Caco-2 (cell line): Measurements from ENCODE around the gene DLG2. TPM values are rescaled to one million over a fixed set of nuclear protein-coding genes. Genes with fewer than 3 reads are reported as not detected.

ENCODE experiments used
- BruUV-seq: library from RNA; stranded (reverse); fragments of 400-500 nt; replicated peaks from 2 replicates; lab custom pipeline; 2021; lab: Mats Ljungman, UMichigan
- CTCF ChIA-PET: fragments of 300-600 bp; sonication (Branson Sonifier 250); formaldehyde crosslinking; loops from one replicate; lab custom pipeline; 2022; ENCODE audit warnings: antibody characterized with exemption; lab: Charles Lee
- POLR2A ChIA-PET: fragments of 300-600 bp; sonication (Branson Sonifier 250); formaldehyde crosslinking; loops from one replicate; lab custom pipeline; 2022; ENCODE audit warnings: antibody characterized with exemption; lab: Charles Lee
- DNase-seq, 2 experiments: peaks; one replicate each; pipeline versions ENCODE4 v3.0.0 to v3.0.0-alpha.2; 2020 to 2022
- H3K27me3 ChIP-seq: replicated peaks from 2 replicates; pipeline ENCODE4 v1.6.0; 2011; ENCODE audit warnings: low read length; ENCODE audit not compliant: control insufficient read depth, insufficient read depth
- H3K36me3 ChIP-seq: 2 replicates; pipeline ENCODE4 v1.5.1; 2011; ENCODE audit warnings: low read length; ENCODE audit not compliant: control insufficient read depth, insufficient read depth
- H3K4me1 ChIP-seq: fragments of 250-450 bp; sonication (Bioruptor Pico); 2 replicates; pipeline ENCODE4 v1.5.1; 2020; ENCODE audit warnings: mild to moderate bottlenecking
- H3K4me3 ChIP-seq: 2 replicates; pipeline ENCODE4 v1.5.1; 2011; ENCODE audit warnings: low read depth, mild to moderate bottlenecking, control low read depth, low read length
- H3K9me3 ChIP-seq: fragments of 250-450 bp; sonication (Bioruptor Pico); 2 replicates; pipeline ENCODE4 v1.5.1; 2020; ENCODE audit warnings: mild to moderate bottlenecking, moderate library complexity
- H3K27ac Mint-ChIP-seq: one replicate; pipeline ENCODE4 v1.8.0; 2022; ENCODE audit warnings: mixed read lengths; ENCODE audit not compliant: unreplicated experiment
- H3K27me3 Mint-ChIP-seq: one replicate; pipeline ENCODE4 v1.8.0; 2022; ENCODE audit warnings: mixed read lengths; ENCODE audit not compliant: insufficient read depth, unreplicated experiment
- H3K36me3 Mint-ChIP-seq: one replicate; pipeline ENCODE4 v1.8.0; 2022; ENCODE audit warnings: mild to moderate bottlenecking, mixed read lengths; ENCODE audit not compliant: insufficient read depth, unreplicated experiment
- H3K4me1 Mint-ChIP-seq: one replicate; pipeline ENCODE4 v1.8.0; 2022; ENCODE audit warnings: low read depth, mixed read lengths; ENCODE audit not compliant: unreplicated experiment
- H3K4me3 Mint-ChIP-seq: one replicate; pipeline ENCODE4 v1.8.0; 2022; ENCODE audit warnings: mild to moderate bottlenecking, moderate library complexity, mixed read lengths; ENCODE audit not compliant: unreplicated experiment
- H3K9me3 Mint-ChIP-seq: one replicate; pipeline ENCODE4 v1.8.0; 2022; ENCODE audit warnings: mixed read lengths; ENCODE audit not compliant: unreplicated experiment
- CTCF ChIP-seq, 2 experiments: fragments of 200-600 bp in 1 of 2; IDR thresholded peaks; 1 replicate in 1 of 2; 2 replicates in 1 of 2; pipeline versions ENCODE4 v1.5.1 to v1.8.0; 2011 to 2022; ENCODE audit warnings: antibody characterized with exemption in 1 of 2, control low read depth in 1 of 2, inconsistent platforms in 1 of 2, low read depth in 1 of 2, low read length in 1 of 2, mild to moderate bottlenecking in 1 of 2, moderate library complexity in 1 of 2; ENCODE audit not compliant: insufficient read depth in 1 of 2, severe bottlenecking in 1 of 2, unreplicated experiment in 1 of 2
- intact Hi-C: fragments of 100-400 bp; cut with micrococcal nuclease; formaldehyde crosslinking; loops from one replicate; pipeline ENCODE4 v1.10.0; 2022; ENCODE audit not compliant: unreplicated experiment
- total RNA-seq: library from RNA; stranded (reverse); gene quantifications from 2 replicates; pipeline ENCODE4 v1.2.3, GENCODE V29; 2022

DLG2 gene
- total RNA-seq, 1 experiment from 2014 or later: 21.6 TPM

DNA sequence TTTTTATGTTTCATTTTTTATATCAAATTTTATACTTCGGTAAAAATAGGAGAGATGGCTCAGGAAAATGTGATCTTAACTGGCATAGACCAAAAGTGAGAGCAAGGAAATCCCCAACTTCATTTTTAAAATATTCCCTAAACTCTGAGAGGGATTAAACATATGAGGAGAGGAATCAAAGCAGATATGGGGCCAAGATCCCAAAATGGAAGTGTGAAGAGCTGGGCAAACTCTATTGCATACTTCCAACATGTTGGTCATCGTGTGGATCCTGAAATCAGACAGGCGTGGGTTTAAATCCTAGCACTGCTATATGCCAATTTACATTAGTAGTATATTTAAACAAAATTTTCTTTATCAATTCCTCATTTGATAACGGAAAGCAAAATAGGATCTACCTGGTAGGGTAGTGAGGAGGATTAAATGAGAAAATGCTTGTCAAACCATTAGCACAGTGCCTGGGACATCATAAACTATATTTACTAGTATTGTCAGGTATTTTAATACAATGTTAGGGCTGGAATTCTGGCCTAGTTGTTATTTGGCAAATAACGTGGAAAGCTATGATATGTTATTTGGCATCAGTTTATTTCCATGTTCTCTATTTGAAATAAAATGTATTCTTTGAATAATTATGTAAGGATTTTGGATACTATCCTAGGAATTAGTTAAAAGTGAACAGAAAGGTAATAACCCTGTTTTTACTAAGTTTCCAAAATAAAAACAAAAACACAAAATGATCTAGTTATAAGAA lies 1948.1 kb downstream of the DLG2 start:
- H3K4me1 ChIP-seq: peaks cover 40% of the 10 kb centered on the region
- H3K9me3 ChIP-seq: no peaks in the 10 kb centered on the region
- H3K4me1 Mint-ChIP-seq: peaks cover 14% of the 10 kb centered on the region
- no peaks in the 10 kb centered on the region for H3K36me3 ChIP-seq
- H3K27ac Mint-ChIP-seq: no peak overlapping the region
- intact Hi-C loops: no loop called here
- H3K4me3 Mint-ChIP-seq: no peak overlapping the region
- no peaks in the 10 kb centered on the region for H3K27me3 Mint-ChIP-seq
- CTCF ChIA-PET: no interaction called here
- no peaks in the 10 kb centered on the region for H3K36me3 Mint-ChIP-seq
- no TSS peak for BruUV-seq
- TF ChIP-seq CTCF (IDR thresholded peaks at IDR 0.05; ENCODE audit: insufficient read depth in 1 of 2, low read depth in 1 of 2, low read length in 1 of 2, severe bottlenecking in 1 of 2, unreplicated experiment in 1 of 2): no peak
- DNase-seq: no peak
- POLR2A ChIA-PET: no interaction called here
- no peaks in the 10 kb centered on the region for H3K27me3 ChIP-seq
- H3K9me3 Mint-ChIP-seq: no peaks in the 10 kb centered on the region
- H3K4me3 ChIP-seq: no peak overlapping the region

GRCh38 chr11:83677730-83678129 lies 1949.4 kb downstream of the DLG2 start:
- no peaks in the 10 kb centered on the region for H3K27me3 Mint-ChIP-seq
- Histone ChIP-seq H3K36me3 (no peaks in the 10 kb centered on the region), H3K4me3 (no peak overlapping the region), H3K27me3 (no peaks in the 10 kb centered on the region), H3K9me3 (no peaks in the 10 kb centered on the region), H3K4me1 (peaks cover 28% of the 10 kb centered on the region)
- no peak for DNase-seq
- no peak overlapping the region for H3K27ac Mint-ChIP-seq
- H3K9me3 Mint-ChIP-seq: no peaks in the 10 kb centered on the region
- POLR2A ChIA-PET: no interaction called here
- H3K4me3 Mint-ChIP-seq: no peak overlapping the region
- no peaks in the 10 kb centered on the region for H3K36me3 Mint-ChIP-seq
- peaks cover 9% of the 10 kb centered on the region for H3K4me1 Mint-ChIP-seq
- TF ChIP-seq CTCF (IDR thresholded peaks at IDR 0.05; ENCODE audit: insufficient read depth in 1 of 2, low read depth in 1 of 2, low read length in 1 of 2, severe bottlenecking in 1 of 2, unreplicated experiment in 1 of 2): no peak
- CTCF ChIA-PET: no interaction called here
- intact Hi-C loops: no loop called here
- no TSS peak for BruUV-seq

DNA sequence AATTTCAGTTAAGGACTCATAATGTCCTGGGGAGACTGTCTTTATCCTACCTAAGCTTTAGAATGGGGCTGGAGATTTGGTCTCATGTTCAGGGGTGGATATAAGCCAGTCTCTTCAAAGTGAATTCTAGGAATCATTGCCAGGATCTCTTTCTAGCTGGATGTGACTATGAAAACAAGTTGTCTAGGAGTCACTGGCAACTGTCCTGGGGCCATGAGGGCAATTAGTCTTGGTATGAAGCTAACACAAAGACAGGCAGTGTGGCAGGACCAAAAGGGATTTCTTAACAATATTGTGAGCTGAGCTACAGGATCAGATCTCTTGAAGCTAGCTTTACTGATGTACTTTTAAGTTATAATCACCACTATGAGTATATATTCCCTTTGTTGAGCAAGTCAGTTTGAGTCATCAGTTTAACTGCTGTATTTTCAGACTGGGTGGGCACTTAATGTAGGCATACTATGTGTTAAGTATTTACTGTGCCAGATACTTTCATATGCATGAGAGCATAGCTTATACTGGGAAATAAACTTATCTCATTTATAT lies 1951.0 kb downstream of the DLG2 start:
- DNase-seq: no peak
- H3K4me1 Mint-ChIP-seq: peaks cover 3% of the 10 kb centered on the region
- Histone ChIP-seq H3K27me3 (no peaks in the 10 kb centered on the region), H3K36me3 (no peaks in the 10 kb centered on the region), H3K4me1 (peaks cover 13% of the 10 kb centered on the region; the same call in 1 of the 2 replicates), H3K4me3 (no peak overlapping the region), H3K9me3 (no peaks in the 10 kb centered on the region)
- H3K9me3 Mint-ChIP-seq: no peaks in the 10 kb centered on the region
- ChIA-PET POLR2A (no interaction called here), CTCF (interaction anchor here (0.8 kb wide), 1 partner anchor 383 kb away, joined by 3 read pairs; no protein-coding TSS in a partner anchor)
- H3K27me3 Mint-ChIP-seq: no peaks in the 10 kb centered on the region
- H3K4me3 Mint-ChIP-seq: no peak overlapping the region
- no peak overlapping the region for H3K27ac Mint-ChIP-seq
- intact Hi-C loops: no loop called here
- BruUV-seq: no TSS peak
- H3K36me3 Mint-ChIP-seq: no peaks in the 10 kb centered on the region
- no peak for TF ChIP-seq CTCF (IDR thresholded peaks at IDR 0.05; ENCODE audit: insufficient read depth in 1 of 2, low read depth in 1 of 2, low read length in 1 of 2, severe bottlenecking in 1 of 2, unreplicated experiment in 1 of 2)
